NCI-H526 treated with DMSO at 0.1 percent for 48 hours (cell line): ENCODE measurements around the gene SUGCT.
A peak's percentile ranks its signal among the peaks of the same experiment; 100 is the strongest.

ENCODE experiments used
- DNase-seq: peaks from one replicate; lab custom pipeline; 2025; lab: John Stamatoyannopoulos, UW

The SUGCT gene

DNA sequence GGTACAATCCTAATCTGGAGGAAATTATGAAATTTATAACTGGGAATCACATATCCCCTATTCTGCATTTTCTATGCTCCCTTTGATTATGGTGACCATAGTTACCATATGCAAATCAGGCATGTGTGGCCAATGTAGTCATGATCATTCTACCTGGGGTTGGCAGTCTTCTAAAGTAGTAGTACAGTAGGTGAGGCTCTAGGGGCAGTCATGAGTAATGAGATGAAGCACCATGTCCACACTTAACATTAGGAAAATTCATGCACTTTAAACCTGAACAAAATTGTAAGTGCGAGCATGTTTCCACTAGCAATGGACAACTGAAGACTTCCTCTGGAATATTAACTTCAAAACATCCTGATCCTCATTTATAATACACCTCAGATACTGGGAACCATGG lies 545.9 kb downstream of the SUGCT start:
- DNase-seq: no peak

DNA sequence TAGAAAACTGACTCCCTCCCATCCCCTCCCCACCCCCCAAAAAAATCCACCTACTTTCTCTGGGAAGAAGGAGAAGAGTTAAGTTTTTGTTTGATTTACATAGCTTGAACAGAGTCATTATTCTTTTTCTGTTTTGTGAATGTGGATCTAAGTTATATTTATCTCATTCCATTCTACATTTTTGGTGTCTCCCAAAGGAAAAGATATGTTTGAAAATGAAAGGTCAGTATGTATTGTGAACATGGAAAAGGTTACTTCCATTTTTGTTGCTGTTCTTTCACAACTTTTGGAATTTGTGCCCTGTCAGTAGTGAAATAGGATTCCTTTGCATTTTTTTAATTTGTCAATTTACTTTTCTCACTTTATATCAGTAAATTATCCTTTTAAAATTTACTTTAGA lies 547.9 kb downstream of the SUGCT start:
- DNase-seq: no peak

DNA sequence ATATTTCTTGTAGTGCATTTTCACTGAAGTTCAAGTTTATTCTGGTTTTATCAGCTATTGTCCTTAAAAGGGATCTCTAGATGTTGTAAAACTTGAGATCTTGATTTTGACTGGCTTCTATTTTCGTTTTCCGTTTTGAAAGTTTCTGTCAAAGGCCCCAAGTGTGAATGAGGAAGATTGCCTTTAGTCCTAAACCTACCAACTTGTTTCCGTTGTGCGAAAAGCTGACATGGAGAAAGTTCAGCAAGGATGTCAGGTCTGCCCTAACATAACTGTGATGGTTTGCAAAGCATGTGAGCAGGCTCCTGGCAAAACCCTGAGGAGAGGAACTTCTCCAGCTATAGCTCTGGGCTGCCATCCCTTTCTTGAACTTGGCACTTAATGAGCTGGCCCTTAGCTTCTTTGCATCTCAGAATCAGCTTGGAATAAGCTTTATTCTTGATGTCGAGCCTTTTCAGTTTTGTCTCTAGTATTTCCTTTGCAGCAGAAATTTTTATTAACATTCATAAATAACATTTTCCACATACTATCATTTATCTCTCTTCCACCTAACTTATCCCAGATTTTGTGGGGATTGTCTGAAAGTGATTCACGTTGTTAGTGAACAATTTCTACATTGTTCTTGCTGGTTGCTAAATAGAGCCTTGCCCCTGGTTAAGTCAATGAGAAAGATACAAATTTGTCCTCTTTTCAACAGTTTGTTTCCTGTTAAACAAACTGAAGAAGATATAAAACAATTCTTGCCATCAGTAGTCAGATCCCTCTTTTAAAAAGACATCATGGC lies 559.4 kb downstream of the SUGCT start:
- no peak for DNase-seq

DNA sequence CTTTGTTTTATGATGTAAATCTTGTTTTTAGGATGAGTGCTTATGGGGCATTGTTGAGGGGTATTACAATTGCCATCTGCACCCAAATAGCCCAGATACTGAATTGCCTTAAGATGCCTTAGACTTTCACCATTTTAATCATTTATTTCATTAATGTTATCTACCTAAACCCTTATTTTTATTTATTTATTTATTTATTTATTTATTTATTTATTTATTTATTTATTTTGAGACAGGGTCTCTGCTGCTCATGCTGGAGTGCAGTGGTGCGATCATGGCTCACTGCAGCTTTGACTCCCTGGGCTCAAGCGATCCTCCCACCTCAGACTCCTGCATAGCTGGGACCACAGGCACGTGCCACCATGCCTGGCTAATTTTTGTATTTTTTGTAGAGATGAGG lies 560.2 kb downstream of the SUGCT start:
- no peak for DNase-seq

DNA sequence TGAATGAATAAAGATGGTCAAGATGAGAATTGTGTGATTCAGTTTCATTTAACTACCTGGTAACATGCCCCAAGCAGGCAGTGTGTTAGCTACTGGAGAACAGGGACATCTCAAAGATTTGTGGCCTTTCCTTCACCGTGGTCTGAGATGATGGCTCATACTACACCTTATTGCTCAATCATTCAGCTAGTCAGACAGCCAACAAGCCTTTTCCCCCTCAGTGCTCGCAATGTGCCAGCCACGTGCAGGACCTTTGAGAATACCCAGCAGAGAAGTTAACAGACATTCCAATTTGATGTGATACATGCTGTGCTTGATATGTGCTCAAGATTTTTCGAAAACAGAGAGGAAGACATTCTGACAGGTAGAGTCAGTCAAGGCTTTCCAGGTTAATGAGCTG lies 562.8 kb downstream of the SUGCT start:
- no peak for DNase-seq

DNA sequence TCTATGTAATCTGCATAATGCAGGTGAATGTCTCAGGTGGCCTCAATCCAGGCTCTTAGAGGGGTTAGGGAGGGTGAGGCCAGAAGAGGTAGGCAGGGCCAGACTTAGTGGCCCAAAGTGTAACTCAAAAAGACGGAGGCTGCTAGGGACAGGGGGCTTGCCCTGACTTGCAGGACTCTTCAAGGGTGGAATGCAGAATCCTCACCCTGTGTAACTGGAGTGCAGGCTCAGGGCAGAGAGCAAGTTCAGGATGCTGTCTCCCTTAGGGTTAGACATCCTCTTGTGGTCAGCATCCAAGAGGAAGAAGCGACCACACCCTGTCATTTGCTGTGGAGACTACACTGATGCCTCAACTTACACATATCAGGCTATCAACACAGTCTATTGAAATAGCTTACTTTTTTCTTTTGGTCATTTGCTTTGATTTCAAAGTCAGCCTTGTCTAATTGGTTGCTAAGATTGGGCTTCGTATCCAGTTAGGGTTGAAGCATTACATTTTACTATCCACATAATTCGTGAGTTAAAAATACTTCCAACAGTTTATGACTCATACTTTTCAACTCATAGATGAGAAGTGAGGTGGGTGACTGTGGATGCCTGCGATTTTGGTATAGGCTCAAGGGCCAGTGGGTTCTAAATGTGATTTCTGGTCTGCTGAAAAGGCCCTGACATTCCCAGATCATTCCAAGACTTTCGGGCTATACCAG lies 563.6 kb downstream of the SUGCT start:
- DNase-seq: no peak

DNA sequence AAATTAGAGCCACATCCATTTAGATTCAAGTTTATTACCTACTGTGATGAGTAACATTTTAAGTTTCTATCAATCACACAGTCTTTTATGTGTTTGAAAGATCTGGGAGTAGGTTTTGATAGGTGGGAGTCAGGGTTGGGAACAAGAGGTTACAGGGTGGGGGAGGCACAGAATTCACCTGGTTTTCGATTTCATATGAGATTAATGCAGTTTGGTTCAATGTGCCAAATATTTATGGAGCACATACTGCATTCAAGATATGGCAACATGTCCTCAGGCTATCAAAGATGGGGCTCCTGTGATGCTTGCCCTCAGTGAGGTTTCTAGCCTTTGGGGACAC lies 564.1 kb downstream of the SUGCT start:
- no peak for DNase-seq

DNA sequence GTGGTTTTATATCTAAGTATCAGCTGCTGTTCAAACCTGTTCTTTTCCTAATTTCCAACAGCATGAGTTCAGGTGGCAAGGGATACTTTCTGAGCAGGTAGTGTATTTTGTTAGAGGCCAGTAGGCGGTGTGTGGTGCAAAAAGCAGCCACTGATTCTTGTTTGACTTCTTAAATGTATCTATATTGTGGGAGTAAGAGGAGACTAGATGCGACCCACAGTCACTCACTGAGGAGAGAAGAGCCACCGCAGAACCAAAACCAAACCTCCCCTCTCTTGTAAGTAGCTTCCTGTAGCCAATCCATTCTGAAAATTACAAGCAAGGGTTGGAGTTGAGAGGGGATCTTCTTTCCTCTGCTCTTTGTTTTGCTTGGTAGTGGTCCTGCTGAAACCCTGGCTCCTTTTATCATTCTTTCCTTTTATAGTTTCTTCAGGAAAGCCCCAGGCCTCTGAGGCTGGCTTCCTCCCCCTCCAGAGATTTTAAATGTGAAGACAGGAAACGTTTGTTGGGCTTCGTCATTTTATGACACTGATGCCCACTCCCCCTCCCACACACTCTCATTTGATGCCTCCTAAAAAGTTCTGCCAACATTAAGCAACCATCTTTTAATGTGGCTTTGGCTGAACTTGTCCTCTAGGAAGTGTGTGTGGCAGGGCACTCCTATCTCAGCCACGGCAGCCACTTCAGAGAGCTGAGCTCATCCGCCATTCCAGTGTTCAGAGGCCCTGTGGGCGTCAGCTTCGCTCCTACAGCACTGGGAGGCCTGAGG lies 566.0 kb downstream of the SUGCT start:
- no peak for DNase-seq

DNA sequence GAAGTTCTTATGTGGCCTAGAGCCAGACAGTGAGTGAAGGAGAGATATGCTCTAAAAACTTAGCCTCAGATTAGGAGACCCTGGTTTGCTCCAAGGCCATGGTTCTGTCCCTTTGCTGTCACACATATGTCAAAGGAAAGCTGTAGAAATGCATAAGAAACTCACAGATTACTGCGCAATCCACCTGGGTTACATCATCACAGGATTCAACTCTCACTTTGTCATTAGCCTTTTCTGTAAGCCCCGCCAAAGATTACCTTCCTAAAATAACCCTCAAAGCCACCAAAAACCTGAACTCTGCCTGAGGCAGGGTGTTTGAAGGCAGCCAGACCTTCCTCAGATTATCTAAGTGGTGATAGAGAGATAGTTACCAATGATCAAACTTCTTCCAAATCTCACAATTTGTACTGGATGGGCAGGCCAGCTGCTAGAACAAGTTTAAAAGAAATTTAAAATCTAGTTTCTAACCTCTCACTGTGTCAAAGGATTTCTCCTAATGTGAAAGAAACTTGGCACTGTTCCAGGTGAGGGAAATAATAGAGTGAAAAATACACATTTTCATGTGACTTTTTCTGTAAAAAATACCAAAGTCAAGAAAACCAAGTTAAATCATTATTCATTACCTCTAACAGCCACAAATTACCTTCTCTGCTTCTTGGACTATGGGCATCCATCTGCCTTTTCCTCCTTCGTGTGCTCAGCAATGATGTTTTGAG lies 567.2 kb downstream of the SUGCT start:
- no peak for DNase-seq

DNA sequence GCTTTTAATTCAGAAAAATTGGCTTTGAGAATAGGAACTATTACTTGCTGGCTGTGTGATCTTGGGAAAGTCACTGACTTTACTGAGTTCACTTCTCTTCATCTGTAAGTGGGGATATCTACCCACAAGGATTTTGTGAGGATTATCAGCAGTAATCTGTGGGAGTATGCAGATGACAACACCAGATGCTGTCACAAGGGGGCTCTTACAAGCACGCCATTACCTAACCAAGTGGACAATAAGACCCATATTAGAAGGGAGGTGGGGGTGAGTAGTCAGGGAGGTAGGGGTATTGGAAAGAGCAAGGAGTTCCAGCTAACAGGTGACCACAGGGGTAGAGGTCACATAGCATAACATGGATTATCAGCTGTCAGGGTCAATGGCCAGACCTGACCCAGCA lies 569.4 kb downstream of the SUGCT start:
- DNase-seq: no peak

DNA sequence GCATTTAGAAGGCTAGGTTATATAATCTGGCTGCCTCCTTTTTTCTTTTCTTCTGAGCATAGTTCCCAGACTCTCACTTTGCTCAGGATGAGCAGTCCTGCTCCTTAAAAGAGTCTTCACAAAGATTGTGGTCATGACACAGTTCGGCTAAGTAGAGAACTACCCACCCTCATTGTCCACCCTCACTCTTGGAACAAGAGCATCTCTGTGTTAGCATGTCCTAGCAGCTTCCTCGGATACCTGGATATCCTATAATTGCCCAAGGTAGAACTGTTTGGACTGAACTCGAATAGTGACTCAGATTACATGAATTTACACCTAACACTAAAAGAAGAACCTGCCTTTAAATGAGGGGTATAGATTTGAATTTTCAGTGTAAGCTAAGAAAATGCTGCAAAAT lies 572.0 kb downstream of the SUGCT start:
- DNase-seq: no peak

DNA sequence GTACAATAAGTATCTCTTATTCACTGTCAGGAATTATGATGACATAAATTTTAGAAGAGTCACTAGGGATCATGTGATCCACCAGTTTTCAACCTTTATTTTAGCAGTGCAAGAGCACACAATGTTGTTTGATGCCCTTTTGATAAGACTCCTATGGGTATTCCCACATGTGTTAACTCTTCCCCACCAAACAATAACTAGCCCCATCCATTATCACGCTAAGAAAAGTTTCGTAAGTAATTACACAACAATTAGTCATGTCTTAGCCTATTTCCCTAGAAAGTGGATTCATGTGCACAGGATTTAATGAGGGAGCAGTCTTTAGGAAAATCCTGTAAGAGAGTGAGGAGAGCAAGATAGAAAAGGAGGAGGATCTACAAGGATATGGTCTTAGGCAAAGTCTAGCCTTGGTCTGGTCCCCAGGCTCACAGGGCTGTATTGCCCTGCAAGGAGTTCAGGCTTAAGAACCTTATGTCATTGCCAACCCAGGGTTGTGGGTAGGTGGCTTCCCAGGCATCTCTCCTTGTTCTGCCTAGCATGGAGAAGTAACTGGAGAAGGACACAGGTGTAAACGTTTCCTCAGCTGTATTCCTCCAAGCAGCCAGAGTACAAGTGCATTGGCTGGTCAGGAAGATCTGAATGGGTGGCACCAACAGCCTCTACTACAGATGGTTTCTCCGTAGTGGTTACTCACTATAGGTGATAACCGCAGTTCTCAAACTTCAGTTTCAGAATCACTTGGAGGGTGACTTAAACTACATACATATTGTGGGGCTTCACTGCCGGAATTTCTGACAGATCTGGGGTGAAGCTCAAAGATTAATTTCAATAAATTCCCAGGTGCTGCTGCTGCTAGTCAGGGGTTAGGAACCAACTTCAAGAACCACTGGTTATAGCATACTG lies 574.5 kb downstream of the SUGCT start:
- no peak for DNase-seq

DNA sequence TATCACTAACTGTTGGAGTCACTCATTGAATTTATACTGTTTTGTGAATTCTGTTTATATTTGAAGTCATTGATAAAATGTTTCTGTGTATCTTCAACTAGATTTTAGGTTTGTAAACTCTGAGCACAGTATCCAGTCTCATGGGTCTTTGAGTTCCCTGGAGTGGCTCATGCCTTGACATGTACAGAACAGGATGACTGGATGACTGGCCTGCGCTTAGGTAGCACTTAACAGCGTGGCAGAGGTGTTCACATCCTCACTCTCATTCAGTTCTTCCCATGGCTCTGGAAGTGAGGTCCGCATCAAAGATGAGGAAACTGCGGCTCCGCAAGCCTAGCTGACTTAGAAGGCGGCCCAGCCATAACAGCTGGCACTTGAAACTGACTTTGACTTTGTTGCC lies 576.9 kb downstream of the SUGCT start:
- DNase-seq: no peak

DNA sequence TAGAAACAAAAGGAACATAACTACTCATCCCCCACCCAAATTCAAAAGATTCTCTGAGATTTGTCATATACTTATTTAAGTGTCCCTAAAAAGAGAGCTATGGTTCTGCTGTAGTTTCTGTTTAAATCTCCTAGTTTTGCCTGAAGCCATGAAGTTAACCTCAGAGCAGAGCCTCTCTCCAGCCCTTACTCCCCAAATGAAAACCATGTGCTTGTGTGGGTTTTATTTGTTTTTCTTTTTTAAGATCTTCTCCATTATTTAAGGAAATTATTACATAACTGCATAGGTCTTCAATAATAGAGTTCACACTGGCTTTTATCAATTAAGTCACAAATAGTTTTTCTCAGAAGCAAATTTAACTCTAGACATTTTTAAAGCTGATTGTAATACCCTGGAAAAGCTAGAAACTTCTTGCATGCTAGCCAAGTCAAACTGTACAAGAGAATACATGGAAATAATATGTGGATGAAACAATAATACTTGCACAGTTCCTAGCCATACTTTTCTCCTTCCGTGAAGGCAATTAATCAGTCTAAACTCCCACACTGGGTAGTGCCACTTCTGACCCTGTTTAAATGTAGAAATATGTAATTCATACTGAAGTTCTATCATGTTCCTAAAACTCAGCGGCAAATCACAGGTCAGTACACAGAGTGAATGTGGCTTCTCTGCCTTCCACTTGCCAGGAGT lies 579.7 kb downstream of the SUGCT start:
- no peak for DNase-seq

DNA sequence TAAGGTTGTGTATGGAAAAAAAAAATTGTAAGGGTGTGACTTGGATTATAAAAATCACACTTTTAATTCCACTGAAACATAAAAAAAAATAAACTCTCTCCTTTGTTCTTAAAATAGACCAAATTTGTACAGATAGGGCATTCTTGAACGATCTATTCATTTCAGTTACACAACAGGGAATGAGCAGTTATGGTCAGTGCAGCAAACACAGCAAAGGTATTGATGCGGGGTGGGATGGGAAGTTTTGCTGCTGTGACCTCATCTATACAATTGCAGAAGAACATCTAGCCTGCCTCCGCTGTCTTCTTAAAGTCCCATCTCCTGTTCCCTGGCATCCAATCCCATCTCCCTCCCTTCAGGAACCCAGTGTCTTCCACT lies 580.2 kb downstream of the SUGCT start:
- DNase-seq: no peak

DNA sequence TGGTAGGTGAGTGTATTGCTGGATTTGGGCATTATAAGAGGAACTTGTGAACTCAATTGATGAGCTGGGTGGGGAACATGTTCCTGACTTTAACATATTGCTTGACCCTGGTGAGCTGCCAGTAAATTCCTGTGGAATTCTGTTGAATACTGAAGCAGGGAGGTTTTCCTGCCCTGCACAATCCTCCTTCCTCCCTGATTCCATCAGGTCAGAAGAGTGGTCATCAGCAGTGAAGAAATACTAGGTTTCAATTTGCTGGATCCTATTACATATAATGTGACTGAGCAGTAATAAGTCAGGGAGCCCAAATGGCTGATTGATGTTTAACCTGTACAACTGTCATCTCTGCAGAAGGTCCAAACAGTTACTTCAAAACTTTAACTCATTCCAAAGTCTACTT lies 581.2 kb downstream of the SUGCT start:
- no peak for DNase-seq

DNA sequence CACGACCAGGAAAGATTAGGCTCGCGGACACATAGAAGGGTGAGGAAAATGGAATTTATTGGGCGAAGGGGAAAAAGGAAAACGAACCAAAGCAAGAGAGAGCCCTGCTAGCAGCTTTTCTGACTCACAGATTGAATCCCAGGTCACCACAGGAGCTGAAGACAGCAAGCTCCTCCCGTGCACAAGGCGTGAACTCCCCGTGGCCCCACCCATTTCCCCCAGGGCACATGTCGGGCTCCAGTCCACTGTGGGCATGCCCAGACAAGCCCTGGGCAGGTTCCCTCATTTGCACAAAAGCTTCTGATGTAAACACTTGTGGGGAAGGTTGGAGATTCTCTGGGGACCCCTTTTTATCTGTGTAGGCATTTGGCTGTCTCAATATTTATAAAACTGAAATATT lies 582.4 kb downstream of the SUGCT start:
- DNase-seq: peak; percentile 18

DNA sequence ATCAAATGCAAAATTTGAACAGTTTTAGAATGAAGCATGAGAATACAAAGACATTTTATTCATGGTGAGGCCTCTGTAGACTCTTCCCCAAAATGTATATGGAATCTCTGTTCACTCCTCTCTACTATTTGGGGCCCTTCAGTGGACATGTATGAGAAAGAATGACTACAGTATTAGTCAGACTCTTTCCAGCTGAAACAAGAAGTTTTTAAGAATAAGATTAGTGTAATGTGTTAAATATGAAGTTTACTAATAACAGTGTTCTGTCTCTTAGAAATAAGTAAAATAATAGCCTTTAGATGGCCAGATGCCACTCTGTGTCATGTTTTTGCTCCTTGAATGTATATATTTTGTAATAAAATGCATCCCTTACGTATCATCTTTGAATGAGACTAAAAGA lies 585.6 kb downstream of the SUGCT start:
- no peak for DNase-seq

DNA sequence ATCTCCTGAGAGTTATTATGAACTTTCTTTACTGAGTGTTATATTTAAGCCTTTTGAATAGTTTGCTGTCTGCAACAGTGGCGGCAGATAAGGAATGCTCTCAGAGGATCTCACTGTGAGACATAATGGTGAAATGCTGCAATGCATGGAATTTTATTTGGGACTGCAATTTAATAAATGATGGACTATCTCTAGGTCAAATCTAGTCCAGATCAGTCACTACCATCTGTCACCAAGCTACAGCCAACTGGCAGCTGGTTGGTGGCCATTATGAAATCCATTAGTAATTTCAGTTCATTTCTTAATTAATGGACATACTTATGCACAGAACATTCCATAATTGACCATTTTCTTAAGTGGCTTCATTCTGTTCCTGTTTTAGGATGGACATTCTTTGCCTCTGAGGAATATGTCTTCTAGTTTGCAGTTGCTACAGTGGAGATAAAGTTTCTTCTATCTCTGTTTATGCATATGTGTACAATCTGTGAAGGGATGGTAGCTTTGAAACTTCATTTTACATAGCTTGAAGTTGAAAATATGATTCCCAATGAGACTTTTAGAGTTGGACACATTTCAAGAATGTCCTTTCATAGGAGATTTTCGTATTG lies 586.6 kb downstream of the SUGCT start:
- DNase-seq: no peak

DNA sequence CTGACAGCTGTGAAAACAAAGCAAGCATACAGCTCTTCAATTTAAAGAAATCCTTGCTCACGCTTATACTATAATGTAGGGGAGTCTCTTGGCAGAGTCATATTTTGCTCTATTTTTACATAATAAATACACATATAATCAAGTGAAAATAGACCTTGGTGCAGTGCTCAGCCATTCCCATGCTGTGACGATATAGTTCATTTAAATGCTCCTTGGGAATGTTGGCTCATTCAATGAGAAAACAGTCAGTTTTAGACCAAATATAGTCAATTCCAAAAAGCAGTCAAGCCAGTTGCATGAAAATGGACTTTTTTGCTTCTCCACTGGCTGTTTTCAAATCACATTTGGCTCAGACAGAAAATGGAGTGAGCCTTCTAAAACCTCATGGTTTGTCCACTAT lies 587.4 kb downstream of the SUGCT start:
- DNase-seq: no peak

DNA sequence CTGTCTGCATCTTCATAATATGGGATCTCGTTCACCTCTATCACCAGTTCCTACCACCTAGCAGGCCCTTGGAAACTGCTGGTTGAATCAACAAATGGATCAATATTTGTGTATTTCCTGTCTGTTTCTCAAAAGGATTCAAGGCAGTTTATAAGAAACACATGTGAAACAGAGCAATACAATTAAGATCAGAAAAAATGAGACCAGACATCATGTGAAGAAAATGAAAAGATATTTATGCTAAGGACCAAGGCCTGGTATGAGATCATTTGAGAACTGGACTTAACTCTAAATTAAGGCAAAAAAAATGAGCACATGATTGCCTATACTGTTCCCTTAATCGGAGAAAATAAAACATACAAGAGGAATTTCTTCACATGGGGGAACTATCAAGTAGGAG lies 589.0 kb downstream of the SUGCT start:
- DNase-seq: no peak
